Fibroblast of lung (primary cell): ENCODE data around the gene RASSF8. TPM values are rescaled to one million over a fixed set of nuclear protein-coding genes. Genes with fewer than 3 reads are reported as not detected.

ENCODE experiments used
- DNase-seq, 2 donors: peaks; one replicate each; pipeline versions ENCODE4 v3.0.0 to v3.0.0-alpha.2; 2010; ENCODE audit warnings: low read depth in 2 of 2
- H2AFZ ChIP-seq: 2 replicates; pipeline ENCODE4 v1.5.1; 2012; ENCODE audit warnings: low read length, control low read depth, inconsistent platforms
- H3K27ac ChIP-seq: 2 replicates; pipeline ENCODE4 v1.5.1; 2011; ENCODE audit warnings: low read length, control low read depth; ENCODE audit not compliant: insufficient read depth
- H3K27me3 ChIP-seq: 2 replicates; pipeline ENCODE4 v1.5.1; 2011; ENCODE audit warnings: mild to moderate bottlenecking, low read length; ENCODE audit not compliant: control insufficient read depth, insufficient read depth
- H3K36me3 ChIP-seq: 2 replicates; pipeline ENCODE4 v1.5.1; 2011; ENCODE audit warnings: low read length; ENCODE audit not compliant: control insufficient read depth, insufficient read depth
- H3K4me1 ChIP-seq: 2 replicates; pipeline ENCODE4 v1.5.1; 2011; ENCODE audit warnings: low read length; ENCODE audit not compliant: control insufficient read depth, insufficient read depth; ENCODE audit errors: extremely low read depth
- H3K4me2 ChIP-seq: 2 replicates; pipeline ENCODE4 v1.5.1; 2011; ENCODE audit warnings: low read length, control low read depth; ENCODE audit not compliant: insufficient read depth; ENCODE audit errors: extremely low read depth
- H3K4me3 ChIP-seq, 4 experiments: fragments of 200-600 bp in 1 of 4; sonication (generic) in 1 of 4; replicated peaks in 1 of 4; 2 replicates each; pipeline ENCODE4 v1.5.1; 2011 to 2016; ENCODE audit warnings: low read length in 4 of 4, low read depth in 3 of 4, mild to moderate bottlenecking in 3 of 4, control low read depth in 2 of 4, inconsistent platforms in 1 of 4, mixed read lengths in 1 of 4; ENCODE audit not compliant: insufficient read depth in 1 of 4; ENCODE audit errors: control extremely low read depth in 1 of 4
- H3K79me2 ChIP-seq: 2 replicates; pipeline ENCODE4 v1.5.1; 2012; ENCODE audit warnings: mild to moderate bottlenecking, low read length, inconsistent platforms; ENCODE audit not compliant: control insufficient read depth, insufficient read depth
- H3K9ac ChIP-seq: 2 replicates; pipeline ENCODE4 v1.5.1; 2011; ENCODE audit warnings: mild to moderate bottlenecking, low read length, control low read depth; ENCODE audit not compliant: insufficient read depth
- H3K9me3 ChIP-seq: 2 replicates; pipeline ENCODE4 v1.5.1; 2012; ENCODE audit warnings: low read depth, low read length; ENCODE audit not compliant: control insufficient read depth, insufficient read depth
- H4K20me1 ChIP-seq: 2 replicates; pipeline ENCODE4 v1.5.1; 2011; ENCODE audit warnings: low read length; ENCODE audit not compliant: control insufficient read depth, insufficient read depth; ENCODE audit errors: extremely low read depth
- EZH2 ChIP-seq: IDR thresholded peaks from 2 replicates; pipeline ENCODE4 v1.5.1; 2012; ENCODE audit warnings: low read length, control low read depth, mild to moderate bottlenecking; ENCODE audit errors: missing control alignments
- polyA plus RNA-seq, 2 donors: library from polyadenylated mRNA; depleted of rRNA in 1 of 2; stranded (reverse) in 1 of 2; unstranded in 1 of 2; fragments of >200 nt; gene quantifications; 2 replicates each; pipeline ENCODE4 v1.2.1, GENCODE V29; 2011 to 2012; ENCODE audit warnings: missing spikeins in 1 of 2
- total RNA-seq: library from RNA; depleted of rRNA; stranded (reverse); fragments of >200 nt; gene quantifications from 2 replicates; pipeline ENCODE4 v1.2.1, GENCODE V29; 2014
- TF ChIP-seq, protein P1 (sequence below), 2 donors: IDR thresholded peaks in 1 of 2; conservative IDR thresholded peaks in 1 of 2; 1 replicate in 1 of 2; 2 replicates in 1 of 2; pipeline ENCODE4 v1.5.1; 2011 to 2012; ENCODE audit warnings: low read length in 2 of 2, control low read depth in 1 of 2, inconsistent platforms in 1 of 2, low read depth in 1 of 2, mild to moderate bottlenecking in 1 of 2

Gene RASSF8
- total and polyA plus RNA-seq, 2 donors (not counting 1 experiment from before 2014, with no cell fraction given): 28.8 to 52.8 TPM

GRCh38 chr12:26069796-26070195, 111.3 kb downstream of the RASSF8 start:
- no peaks in the 10 kb centered on the region for H3K79me2 ChIP-seq
- no peaks in the 10 kb centered on the region for H3K9me3 ChIP-seq
- no peak overlapping the region for H2AFZ ChIP-seq
- no peak for DNase-seq
- no peaks in the 10 kb centered on the region for H3K4me1 ChIP-seq
- H3K27me3 ChIP-seq: no peaks in the 10 kb centered on the region
- no peak overlapping the region for H3K27ac ChIP-seq
- H3K4me3 ChIP-seq: no peak overlapping the region
- no peak for TF ChIP-seq EZH2
- TF ChIP-seq, protein P1, sequence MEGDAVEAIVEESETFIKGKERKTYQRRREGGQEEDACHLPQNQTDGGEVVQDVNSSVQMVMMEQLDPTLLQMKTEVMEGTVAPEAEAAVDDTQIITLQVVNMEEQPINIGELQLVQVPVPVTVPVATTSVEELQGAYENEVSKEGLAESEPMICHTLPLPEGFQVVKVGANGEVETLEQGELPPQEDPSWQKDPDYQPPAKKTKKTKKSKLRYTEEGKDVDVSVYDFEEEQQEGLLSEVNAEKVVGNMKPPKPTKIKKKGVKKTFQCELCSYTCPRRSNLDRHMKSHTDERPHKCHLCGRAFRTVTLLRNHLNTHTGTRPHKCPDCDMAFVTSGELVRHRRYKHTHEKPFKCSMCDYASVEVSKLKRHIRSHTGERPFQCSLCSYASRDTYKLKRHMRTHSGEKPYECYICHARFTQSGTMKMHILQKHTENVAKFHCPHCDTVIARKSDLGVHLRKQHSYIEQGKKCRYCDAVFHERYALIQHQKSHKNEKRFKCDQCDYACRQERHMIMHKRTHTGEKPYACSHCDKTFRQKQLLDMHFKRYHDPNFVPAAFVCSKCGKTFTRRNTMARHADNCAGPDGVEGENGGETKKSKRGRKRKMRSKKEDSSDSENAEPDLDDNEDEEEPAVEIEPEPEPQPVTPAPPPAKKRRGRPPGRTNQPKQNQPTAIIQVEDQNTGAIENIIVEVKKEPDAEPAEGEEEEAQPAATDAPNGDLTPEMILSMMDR (conservative IDR thresholded peaks at IDR 0.05 in 1 of 2, IDR thresholded peaks at IDR 0.05 in 1 of 2; ENCODE audit: low read depth in 1 of 2, low read length in 2 of 2): no peak
- H3K36me3 ChIP-seq: no peaks in the 10 kb centered on the region
- H4K20me1 ChIP-seq: no peaks in the 10 kb centered on the region
- no peak overlapping the region for H3K4me2 ChIP-seq
- no peak overlapping the region for H3K9ac ChIP-seq

- Histone ChIP-seq H3K36me3 (no peaks in the 10 kb centered on the region), H3K9ac (no peak overlapping the region), H3K79me2 (no peaks in the 10 kb centered on the region), H3K4me1 (no peaks in the 10 kb centered on the region), H3K27ac (no peak overlapping the region), H3K4me2 (no peak overlapping the region), H4K20me1 (no peaks in the 10 kb centered on the region), H3K4me3 (no peak overlapping the region), H3K9me3 (no peaks in the 10 kb centered on the region), H2AFZ (no peak overlapping the region), H3K27me3 (no peaks in the 10 kb centered on the region)
- TF ChIP-seq, protein P1 (conservative IDR thresholded peaks at IDR 0.05 in 1 of 2, IDR thresholded peaks at IDR 0.05 in 1 of 2; ENCODE audit: low read depth in 1 of 2, low read length in 2 of 2): no peak
- TF ChIP-seq EZH2: no peak
- DNase-seq: peak; percentile 12 to 52
Measured at GRCh38 chr12:26077915-26078702, 119.6 kb downstream of the RASSF8 start.

DNA sequence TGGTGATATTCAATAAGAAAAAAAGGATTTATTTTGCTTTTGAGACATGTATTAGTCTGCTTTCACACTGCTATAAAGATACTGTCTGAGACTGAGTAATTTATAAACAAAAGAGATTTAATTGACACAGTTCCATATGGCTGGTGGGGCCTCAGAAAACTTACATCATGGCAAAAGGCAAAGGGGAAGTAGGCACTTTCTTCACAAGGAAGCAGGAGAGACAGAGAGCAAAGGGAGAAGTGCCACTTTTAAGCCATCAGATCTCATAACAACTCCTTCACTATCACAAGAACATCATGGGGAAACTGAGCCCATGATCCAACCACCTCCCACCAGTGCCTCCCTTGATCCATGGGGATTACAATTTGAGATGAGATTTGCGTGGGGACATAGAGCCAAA, 122.4 kb downstream of the RASSF8 start:
- H3K27ac ChIP-seq: no peak overlapping the region
- no peak for TF ChIP-seq EZH2
- TF ChIP-seq, protein P1 (conservative IDR thresholded peaks at IDR 0.05 in 1 of 2, IDR thresholded peaks at IDR 0.05 in 1 of 2; ENCODE audit: low read depth in 1 of 2, low read length in 2 of 2): no peak
- no peaks in the 10 kb centered on the region for H4K20me1 ChIP-seq
- no peak overlapping the region for H3K4me2 ChIP-seq
- H3K27me3 ChIP-seq: no peaks in the 10 kb centered on the region
- H3K4me1 ChIP-seq: no peaks in the 10 kb centered on the region
- H3K36me3 ChIP-seq: no peaks in the 10 kb centered on the region
- no peak for DNase-seq
- no peaks in the 10 kb centered on the region for H3K79me2 ChIP-seq
- no peak overlapping the region for H2AFZ ChIP-seq
- no peak overlapping the region for H3K9ac ChIP-seq
- H3K4me3 ChIP-seq: no peak overlapping the region
- H3K9me3 ChIP-seq: no peaks in the 10 kb centered on the region
